Renal cortical epithelial cell (primary cell): ENCODE measurements around the gene GRIA1. TPM values are rescaled to one million over a fixed set of nuclear protein-coding genes. Genes with fewer than 3 reads are reported as not detected.

ENCODE experiments used
- DNase-seq: peaks from one replicate; pipeline ENCODE4 v3.0.0-alpha.2; 2011; ENCODE audit warnings: low read depth
- total RNA-seq: library from RNA; depleted of rRNA; stranded (reverse); fragments of >200 nt; gene quantifications from 2 replicates; pipeline ENCODE4 v1.2.3, GENCODE V29; 2014

Gene GRIA1
- total RNA-seq = not detected in 2 replicates

- no peak for DNase-seq
Observed at GRCh38 chr5:153490118-153491037, at the start of gene GRIA1. TSS of gene GRIA1 (plus strand) at chr5:153490670.

GRCh38 chr5:153445875-153446579, 44.4 kb upstream of the GRIA1 start:
- DNase-seq = peak; percentile 75

GRCh38 chr5:153447534-153447933, 42.9 kb upstream of the GRIA1 start:
- no peak for DNase-seq

GRCh38 chr5:153456354-153456753, 34.1 kb upstream of the GRIA1 start:
- peak; percentile 36 for DNase-seq

GRCh38 chr5:153456993-153457392, 33.5 kb upstream of the GRIA1 start:
- DNase-seq = peak; percentile 67

- DNase-seq = no peak
Observed at GRCh38 chr5:153458268-153458667, 32.2 kb upstream of the GRIA1 start.

GRCh38 chr5:153459051-153459743, 31.3 kb upstream of the GRIA1 start:
- no peak for DNase-seq

GRCh38 chr5:153460421-153460820, 30.0 kb upstream of the GRIA1 start:
- DNase-seq = no peak

- DNase-seq = no peak
Observed at GRCh38 chr5:153461341-153461740, 29.1 kb upstream of the GRIA1 start.

- peak; percentile 83 for DNase-seq
Observed at GRCh38 chr5:153463806-153464205, 26.7 kb upstream of the GRIA1 start.

- no peak for DNase-seq
Observed at GRCh38 chr5:153467546-153467945, 22.9 kb upstream of the GRIA1 start.

GRCh38 chr5:153469423-153469822, 21.0 kb upstream of the GRIA1 start:
- peak; percentile 85 for DNase-seq

- no peak for DNase-seq
Observed at GRCh38 chr5:153470736-153471135, 19.7 kb upstream of the GRIA1 start.

- DNase-seq = peak; percentile 96
Observed at GRCh38 chr5:153476767-153477166, 13.7 kb upstream of the GRIA1 start.

- DNase-seq = peak; percentile 55
Observed at GRCh38 chr5:153480401-153480800, 10.1 kb upstream of the GRIA1 start.

GRCh38 chr5:153483482-153483881, 7.0 kb upstream of the GRIA1 start:
- no peak for DNase-seq

- DNase-seq = no peak
Observed at GRCh38 chr5:153485641-153486040, 4.8 kb upstream of the GRIA1 start.

GRCh38 chr5:153486771-153487170, 3.7 kb upstream of the GRIA1 start:
- no peak for DNase-seq

- DNase-seq = no peak
Observed at GRCh38 chr5:153489611-153490010, 859 bp upstream of the GRIA1 start.

GRCh38 chr5:153491038-153491744, 721 bp downstream of the GRIA1 start:
- DNase-seq = no peak

GRCh38 chr5:153491856-153492255, 1.4 kb downstream of the GRIA1 start:
- no peak for DNase-seq

- peak; percentile 42 for DNase-seq
Observed at GRCh38 chr5:153496835-153497234, 6.4 kb downstream of the GRIA1 start.
